Transverse colon (tissue), 4 donors: ENCODE measurements around the gene UBN1. TPM values are rescaled to one million over a fixed set of nuclear protein-coding genes. Genes with fewer than 3 reads are reported as not detected.
"Not testable (repeated sequence)": the region's sequence is repeated elsewhere in the genome, so short reads cannot be mapped to it uniquely, and the experiment has no call there.

Experiments used
- DNase-seq: peaks from one replicate; pipeline ENCODE4 v3.0.0-alpha.2; 2019
- H3K27ac ChIP-seq, 4 donors: fragments of 200-600 bp; sonication (generic); 2 replicates each; pipeline ENCODE4 v1.5.1; 2016 to 2018; ENCODE audit warnings: inconsistent platforms in 4 of 4
- H3K27me3 ChIP-seq: fragments of 200-600 bp; sonication (generic); 2 replicates; pipeline ENCODE4 v1.5.1; 2017; ENCODE audit warnings: inconsistent platforms
- H3K36me3 ChIP-seq, 4 donors: fragments of 200-600 bp; sonication (generic); 2 replicates each; pipeline ENCODE4 v1.5.1; 2017 to 2019; ENCODE audit warnings: inconsistent platforms in 4 of 4
- H3K4me1 ChIP-seq, 4 donors: fragments of 200-600 bp; sonication (generic); 2 replicates each; pipeline ENCODE4 v1.5.1; 2017 to 2020; ENCODE audit warnings: inconsistent platforms in 4 of 4
- H3K4me3 ChIP-seq, 4 donors: fragments of 200-600 bp; sonication (generic); 1 replicate in 1 of 4; 2 replicates in 3 of 4; pipeline versions ENCODE4 v1.5.1 to v1.6.1; 2017 to 2019; ENCODE audit warnings: inconsistent platforms in 4 of 4
- H3K9me3 ChIP-seq, 2 donors: fragments of 200-600 bp; sonication (generic); 2 replicates each; pipeline ENCODE4 v1.5.1; 2017 to 2019; ENCODE audit warnings: inconsistent platforms in 2 of 2
- EP300 ChIP-seq: sonication (generic); formaldehyde crosslinking; IDR thresholded peaks from one replicate; pipeline ENCODE4 v1.6.1; 2017; ENCODE audit warnings: antibody characterized with exemption, low read depth
- POLR2A ChIP-seq: fragments of 450-650 bp; IDR thresholded peaks from one replicate; pipeline ENCODE4 v1.6.1; 2016; ENCODE audit warnings: antibody characterized with exemption, mild to moderate bottlenecking, moderate library complexity
- POLR2AphosphoS5 ChIP-seq, 3 donors: sonication (generic); formaldehyde crosslinking; IDR thresholded peaks; one replicate each; pipeline ENCODE4 v1.6.1; 2016; ENCODE audit warnings: antibody characterized with exemption in 3 of 3
- WGBS, 2 donors: methylation state at CpG; one replicate each; pipeline ENCODE4 v1.1.5; 2018; ENCODE audit warnings: low coverage in 1 of 2; 5-methylcytosine and 5-hydroxymethylcytosine counted together
- in situ Hi-C, 4 donors: fragments of 200-750 bp; cut with MboI; loops; one replicate each; pipeline versions ENCODE4 v1.15.0 to v1.15.1; 2017; ENCODE audit warnings: low sequenced_read_pairs in 3 of 4, low pct_ligation_motif_present in 1 of 4, low pct_unique_long_range_greater_than_20kb in 1 of 4
- intact Hi-C: fragments of 100-400 bp; cut with DNase I; formaldehyde crosslinking; loops from one replicate; pipeline ENCODE4 v1.15.1; 2023; ENCODE audit warnings: low total_unique reads
- total RNA-seq, 4 donors: library from RNA; depleted of rRNA; stranded (reverse); fragments of >200 nt; gene quantifications; one replicate each; pipeline ENCODE4 v1.1.0, GENCODE V29; 2016
- TF ChIP-seq, protein P1 (sequence below), 5 experiments: fragments of 200-600 bp in 3 of 5; fragments of 450-650 bp in 2 of 5; sonication (generic) in 3 of 5; IDR thresholded peaks; 1 replicate in 2 of 5; 2 replicates in 3 of 5; pipeline ENCODE4 v1.5.1; 2016 to 2017; ENCODE audit warnings: antibody characterized with exemption in 5 of 5, inconsistent platforms in 3 of 5, mild to moderate bottlenecking in 2 of 5, moderate library complexity in 1 of 5

The UBN1 gene
- total RNA-seq, 4 donors from 2014 or later = 33.6 to 60.2 (median 53.0) TPM

DNA sequence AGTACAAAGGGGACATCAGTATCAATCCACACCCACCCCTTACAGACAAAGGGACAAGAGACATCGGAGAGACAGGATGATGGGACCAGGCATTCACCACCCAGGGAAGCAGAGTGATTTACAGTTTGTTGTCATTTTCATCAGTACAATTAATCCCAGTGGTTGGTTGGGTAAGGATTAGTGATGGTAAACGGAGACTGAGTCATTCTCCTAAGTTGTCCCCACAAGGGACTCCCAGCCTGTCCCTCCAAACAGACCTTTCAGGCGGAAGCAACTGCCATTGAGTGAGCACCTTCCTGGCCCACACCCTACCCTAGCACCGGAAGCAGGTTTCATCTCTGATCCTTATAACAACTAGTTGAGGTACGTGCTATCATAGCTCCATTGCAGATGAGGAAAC lies 78.5 kb downstream of the UBN1 start:
- Histone ChIP-seq H3K27me3 (no peaks in the 10 kb centered on the region), H3K4me1 (peaks cover 0 to 5% (median 0%) of the 10 kb centered on the region in 4 donors), H3K4me3 (no peak overlapping the region), H3K36me3 (no peaks in the 10 kb centered on the region), H3K27ac (no peak overlapping the region), H3K9me3 (peaks cover 0 to 8% of the 10 kb centered on the region in 2 donors)
- no peak for DNase-seq
- intact Hi-C loops = no loop called here
- 63 to 81% methylated on average over 2 to 5 of the region's 5 CpGs for WGBS, 2 donors
- in situ Hi-C loops = no loop called here
- TF ChIP-seq, protein P1, sequence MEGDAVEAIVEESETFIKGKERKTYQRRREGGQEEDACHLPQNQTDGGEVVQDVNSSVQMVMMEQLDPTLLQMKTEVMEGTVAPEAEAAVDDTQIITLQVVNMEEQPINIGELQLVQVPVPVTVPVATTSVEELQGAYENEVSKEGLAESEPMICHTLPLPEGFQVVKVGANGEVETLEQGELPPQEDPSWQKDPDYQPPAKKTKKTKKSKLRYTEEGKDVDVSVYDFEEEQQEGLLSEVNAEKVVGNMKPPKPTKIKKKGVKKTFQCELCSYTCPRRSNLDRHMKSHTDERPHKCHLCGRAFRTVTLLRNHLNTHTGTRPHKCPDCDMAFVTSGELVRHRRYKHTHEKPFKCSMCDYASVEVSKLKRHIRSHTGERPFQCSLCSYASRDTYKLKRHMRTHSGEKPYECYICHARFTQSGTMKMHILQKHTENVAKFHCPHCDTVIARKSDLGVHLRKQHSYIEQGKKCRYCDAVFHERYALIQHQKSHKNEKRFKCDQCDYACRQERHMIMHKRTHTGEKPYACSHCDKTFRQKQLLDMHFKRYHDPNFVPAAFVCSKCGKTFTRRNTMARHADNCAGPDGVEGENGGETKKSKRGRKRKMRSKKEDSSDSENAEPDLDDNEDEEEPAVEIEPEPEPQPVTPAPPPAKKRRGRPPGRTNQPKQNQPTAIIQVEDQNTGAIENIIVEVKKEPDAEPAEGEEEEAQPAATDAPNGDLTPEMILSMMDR (IDR thresholded peaks at IDR 0.05) = no peak
- TF ChIP-seq EP300 = no peak
- no peak for TF ChIP-seq POLR2AphosphoS5 (IDR thresholded peaks at IDR 0.05)
- TF ChIP-seq POLR2A = no peak

DNA sequence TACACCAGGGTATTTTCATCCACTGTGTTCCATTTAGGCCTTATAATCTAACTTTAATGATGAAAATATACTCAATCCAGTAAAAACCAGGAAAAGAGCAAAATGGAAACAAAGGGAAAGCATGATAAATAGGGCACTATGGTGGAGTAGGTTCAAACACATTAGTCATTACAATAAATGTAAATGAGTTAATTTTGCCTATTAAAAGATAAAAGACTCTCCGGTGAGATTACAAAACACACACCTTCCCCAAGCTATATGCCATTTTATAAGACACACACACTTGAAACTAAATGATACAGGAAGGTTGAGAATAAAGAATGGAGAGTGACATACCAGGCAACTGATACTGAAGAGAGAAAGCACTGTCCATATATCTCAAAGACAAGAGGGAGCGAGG lies 79.6 kb downstream of the UBN1 start:
- intact Hi-C loops (no loop called here), in situ Hi-C loops (no loop called here)
- no peaks in the 10 kb centered on the region for H3K27me3 ChIP-seq
- no peak for TF ChIP-seq POLR2A
- TF ChIP-seq POLR2AphosphoS5 (IDR thresholded peaks at IDR 0.05) = no peak
- TF ChIP-seq EP300 = no peak
- TF ChIP-seq, protein P1 (IDR thresholded peaks at IDR 0.05) = no peak
- peaks cover 0 to 8% of the 10 kb centered on the region in 2 donors for H3K9me3 ChIP-seq
- H3K36me3 ChIP-seq = no peaks in the 10 kb centered on the region
- no peak overlapping the region for H3K4me3 ChIP-seq
- 96 to 100% methylated on average over 1 to 2 of the region's 2 CpGs for WGBS, 2 donors
- H3K4me1 ChIP-seq = peaks cover 0 to 5% (median 0%) of the 10 kb centered on the region in 4 donors
- no peak overlapping the region for H3K27ac ChIP-seq
- no peak for DNase-seq

DNA sequence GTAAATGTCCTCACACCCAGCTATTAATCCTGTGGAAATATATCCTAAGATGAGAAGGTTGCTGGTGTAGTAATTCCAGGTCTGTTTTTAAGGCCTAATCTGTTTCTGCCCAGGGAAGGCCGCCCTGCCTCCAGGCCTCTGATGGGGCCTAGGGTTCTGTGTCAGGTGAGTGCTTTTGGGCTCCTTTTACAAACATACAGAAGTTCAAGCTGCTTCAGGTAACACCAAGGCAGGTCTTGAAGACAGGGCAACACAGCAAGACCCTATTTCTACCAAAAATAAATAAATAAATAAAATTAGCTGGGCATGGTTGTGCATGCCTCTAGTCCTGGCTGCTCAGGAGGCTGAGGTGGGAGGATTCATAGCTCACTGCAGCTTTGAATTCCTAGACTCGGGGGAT lies 80.4 kb downstream of the UBN1 start:
- Histone ChIP-seq H3K27me3 (no peaks in the 10 kb centered on the region), H3K4me1 (peaks cover 0 to 5% (median 0%) of the 10 kb centered on the region in 4 donors), H3K27ac (no peak overlapping the region), H3K4me3 (no peak overlapping the region), H3K36me3 (no peaks in the 10 kb centered on the region), H3K9me3 (peaks cover 0 to 8% of the 10 kb centered on the region in 2 donors)
- in situ Hi-C loops (no loop called here), intact Hi-C loops (no loop called here)
- DNase-seq = no peak
- TF ChIP-seq, protein P1 (IDR thresholded peaks at IDR 0.05) = no peak
- no peak for TF ChIP-seq POLR2AphosphoS5 (IDR thresholded peaks at IDR 0.05)
- no peak for TF ChIP-seq POLR2A
- no peak for TF ChIP-seq EP300
- WGBS, 2 donors = 58% methylated on average over 2 of the region's 2 CpGs; no CpG with 5 or more reads in 1 of the 2 donors

DNA sequence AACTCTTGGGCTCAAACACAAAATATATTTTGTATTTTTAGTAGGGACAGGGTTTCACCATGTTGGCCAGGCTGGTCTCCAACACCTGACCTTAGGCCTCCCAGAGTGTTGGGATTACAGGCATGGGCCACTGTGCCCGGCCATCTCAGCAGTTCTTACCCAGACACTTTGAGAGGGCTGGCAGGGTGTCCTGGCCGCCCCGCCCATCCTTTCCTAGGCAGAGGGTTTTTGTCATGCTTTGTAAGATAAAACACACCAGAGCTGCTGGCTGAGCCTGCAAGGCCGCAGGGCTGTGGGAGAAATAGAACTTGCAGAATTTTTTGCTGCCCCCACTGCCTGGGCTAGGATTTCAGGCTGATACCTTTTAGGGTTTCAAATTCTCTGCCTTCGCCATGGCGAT lies 80.9 kb downstream of the UBN1 start:
- WGBS, 2 donors = 80 to 89% methylated on average over 1 to 6 of the region's 6 CpGs

DNA sequence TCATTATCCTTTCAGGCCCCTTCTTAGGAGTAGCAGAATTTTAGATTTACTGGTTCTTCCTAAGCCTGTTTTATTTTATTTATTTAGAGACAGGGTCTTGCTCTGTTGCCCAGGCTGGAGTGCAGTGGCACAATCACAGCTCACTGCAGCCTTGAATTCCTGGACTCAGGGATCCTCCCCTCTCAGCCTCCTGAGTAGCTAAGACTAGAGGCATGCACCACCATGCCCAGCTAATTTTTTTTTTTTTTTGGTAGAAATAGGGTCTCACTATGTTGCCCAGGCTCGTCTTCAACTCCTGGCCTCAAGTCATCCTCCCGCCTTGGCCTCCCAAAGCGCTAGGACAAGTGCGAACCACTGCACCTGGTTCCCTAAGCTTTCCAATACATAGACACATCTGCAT lies 82.3 kb downstream of the UBN1 start:
- WGBS, 2 donors = 91 to 97% methylated on average over 4 of the region's 4 CpGs
- in situ Hi-C loops, H3K36me3 ChIP-seq, DNase-seq, H3K4me1 ChIP-seq, intact Hi-C loops, H3K27ac ChIP-seq, H3K4me3 ChIP-seq, H3K9me3 ChIP-seq, H3K27me3 ChIP-seq: not testable (repeated sequence)

More for the DNA sequence above, 80.9 kb downstream of the UBN1 start:
- peaks cover 0 to 8% of the 10 kb centered on the region in 2 donors for H3K9me3 ChIP-seq
- H3K4me3 ChIP-seq = no peak overlapping the region
- H3K27ac ChIP-seq = no peak overlapping the region
- no peaks in the 10 kb centered on the region for H3K36me3 ChIP-seq
- TF ChIP-seq, protein P1 (IDR thresholded peaks at IDR 0.05) = no peak
- TF ChIP-seq POLR2AphosphoS5 (IDR thresholded peaks at IDR 0.05) (no peak), EP300 (no peak)
- H3K27me3 ChIP-seq = no peaks in the 10 kb centered on the region
- intact Hi-C loops = no loop called here
- in situ Hi-C loops = no loop called here
- DNase-seq = no peak
- peaks cover 0 to 5% (median 0%) of the 10 kb centered on the region in 4 donors for H3K4me1 ChIP-seq
